ENCODE measurements around the gene ASB6.

- TF ChIP-seq, protein P1, sequence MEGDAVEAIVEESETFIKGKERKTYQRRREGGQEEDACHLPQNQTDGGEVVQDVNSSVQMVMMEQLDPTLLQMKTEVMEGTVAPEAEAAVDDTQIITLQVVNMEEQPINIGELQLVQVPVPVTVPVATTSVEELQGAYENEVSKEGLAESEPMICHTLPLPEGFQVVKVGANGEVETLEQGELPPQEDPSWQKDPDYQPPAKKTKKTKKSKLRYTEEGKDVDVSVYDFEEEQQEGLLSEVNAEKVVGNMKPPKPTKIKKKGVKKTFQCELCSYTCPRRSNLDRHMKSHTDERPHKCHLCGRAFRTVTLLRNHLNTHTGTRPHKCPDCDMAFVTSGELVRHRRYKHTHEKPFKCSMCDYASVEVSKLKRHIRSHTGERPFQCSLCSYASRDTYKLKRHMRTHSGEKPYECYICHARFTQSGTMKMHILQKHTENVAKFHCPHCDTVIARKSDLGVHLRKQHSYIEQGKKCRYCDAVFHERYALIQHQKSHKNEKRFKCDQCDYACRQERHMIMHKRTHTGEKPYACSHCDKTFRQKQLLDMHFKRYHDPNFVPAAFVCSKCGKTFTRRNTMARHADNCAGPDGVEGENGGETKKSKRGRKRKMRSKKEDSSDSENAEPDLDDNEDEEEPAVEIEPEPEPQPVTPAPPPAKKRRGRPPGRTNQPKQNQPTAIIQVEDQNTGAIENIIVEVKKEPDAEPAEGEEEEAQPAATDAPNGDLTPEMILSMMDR (IDR thresholded peaks at IDR 0.05) = no peak
- no peak for TF ChIP-seq EZH2 (IDR thresholded peaks at IDR 0.05)
These were observed 30.6 kb downstream of the ASB6 start for GRCh38 chr9:129611307-129611800.

Measured in neural progenitor cell (in vitro differentiated cells).